HG02938 (cell line): ENCODE data around the gene SPP1.
"Not testable (repeated sequence)": the region's sequence is repeated elsewhere in the genome, so short reads cannot be mapped to it uniquely, and the experiment has no call there.

Experiments
- ATAC-seq: cut with Tn5 transposase; IDR thresholded peaks from one replicate; pipeline ENCODE4 v1.9.1; 2021; ENCODE audit warnings: mild to moderate bottlenecking, moderate library complexity; ENCODE audit not compliant: unreplicated experiment

SPP1 gene

DNA sequence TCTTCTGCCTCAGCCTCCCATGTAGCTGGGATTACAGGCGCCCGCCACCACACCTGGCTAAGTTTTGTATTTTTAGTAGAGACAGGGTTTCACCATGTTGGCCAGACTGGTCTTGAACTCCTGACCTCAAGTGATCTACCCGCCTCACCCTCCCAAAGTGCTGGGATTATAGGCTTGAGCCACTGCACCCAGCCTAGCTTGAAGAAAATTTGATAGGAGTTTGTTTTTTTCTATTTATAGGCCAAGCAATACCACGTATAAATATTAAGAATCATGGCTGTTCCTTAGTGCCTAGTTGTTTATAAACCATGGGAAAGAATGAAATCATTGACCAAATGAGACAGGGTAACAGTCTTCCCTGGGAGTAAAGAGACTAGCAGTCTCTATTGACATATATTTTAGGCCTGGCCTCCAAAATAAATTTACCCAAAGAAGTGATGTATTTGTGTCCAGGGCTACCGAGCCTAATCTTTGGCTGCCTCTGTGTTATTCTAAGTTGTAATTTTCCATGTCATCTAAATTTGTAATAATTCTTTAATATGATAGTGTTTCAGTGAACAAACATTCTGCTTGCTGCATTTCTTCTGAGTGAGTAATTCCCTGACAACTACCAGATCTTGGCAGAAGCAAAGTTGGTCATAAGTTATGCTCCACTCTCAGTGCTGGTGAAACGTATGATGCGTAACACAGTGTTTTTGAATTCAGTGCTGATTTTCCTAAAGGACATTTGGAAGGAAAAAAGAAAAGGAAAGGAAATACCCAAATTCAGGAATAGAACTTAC, 42.2 kb downstream of the SPP1 start:
- no peak for ATAC-seq

- no peak for ATAC-seq
Observed at GRCh38 chr4:88018466-88018865, 43.0 kb downstream of the SPP1 start.

- no peak for ATAC-seq
Observed at GRCh38 chr4:88021824-88022223, 46.3 kb downstream of the SPP1 start.

GRCh38 chr4:88022289-88022688, 46.8 kb downstream of the SPP1 start:
- no peak for ATAC-seq

DNA sequence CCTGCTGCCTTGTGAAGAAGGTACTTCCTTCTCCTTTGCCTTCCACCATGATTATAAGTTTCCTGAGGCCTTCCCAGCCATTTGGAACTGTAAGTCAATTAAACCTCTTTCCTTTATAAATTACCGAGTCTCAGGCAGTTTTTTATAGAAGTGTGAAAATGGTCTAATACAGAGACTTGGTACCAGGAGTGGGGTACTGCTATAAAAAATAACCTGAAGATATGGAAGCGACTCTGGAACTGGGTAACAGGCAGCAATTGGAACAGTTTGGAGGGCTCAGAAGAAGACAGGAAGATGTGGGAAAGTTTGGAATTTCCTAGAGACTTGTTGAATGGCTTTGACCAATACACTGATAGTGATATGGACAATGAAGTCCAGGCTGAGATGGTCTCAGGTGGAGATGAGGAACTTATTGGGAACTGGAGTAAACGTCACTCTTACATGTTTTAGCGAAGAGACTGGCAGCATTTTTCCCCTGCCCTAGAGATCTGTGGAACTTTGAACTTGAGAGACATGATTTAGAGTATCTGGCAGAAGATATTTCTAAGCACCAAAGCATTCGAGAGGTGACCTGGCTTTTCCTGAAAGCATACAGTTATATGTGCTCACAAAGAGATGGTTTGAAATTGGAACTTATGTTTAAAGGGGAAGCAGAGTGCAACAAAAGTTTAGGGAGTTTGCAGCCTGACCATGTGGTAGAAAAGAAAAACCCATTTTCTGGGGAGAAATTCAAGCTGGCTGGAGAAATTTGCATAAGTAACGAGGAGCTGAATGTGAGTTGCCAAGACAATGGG, 50.6 kb downstream of the SPP1 start:
- not testable (repeated sequence) for ATAC-seq

DNA sequence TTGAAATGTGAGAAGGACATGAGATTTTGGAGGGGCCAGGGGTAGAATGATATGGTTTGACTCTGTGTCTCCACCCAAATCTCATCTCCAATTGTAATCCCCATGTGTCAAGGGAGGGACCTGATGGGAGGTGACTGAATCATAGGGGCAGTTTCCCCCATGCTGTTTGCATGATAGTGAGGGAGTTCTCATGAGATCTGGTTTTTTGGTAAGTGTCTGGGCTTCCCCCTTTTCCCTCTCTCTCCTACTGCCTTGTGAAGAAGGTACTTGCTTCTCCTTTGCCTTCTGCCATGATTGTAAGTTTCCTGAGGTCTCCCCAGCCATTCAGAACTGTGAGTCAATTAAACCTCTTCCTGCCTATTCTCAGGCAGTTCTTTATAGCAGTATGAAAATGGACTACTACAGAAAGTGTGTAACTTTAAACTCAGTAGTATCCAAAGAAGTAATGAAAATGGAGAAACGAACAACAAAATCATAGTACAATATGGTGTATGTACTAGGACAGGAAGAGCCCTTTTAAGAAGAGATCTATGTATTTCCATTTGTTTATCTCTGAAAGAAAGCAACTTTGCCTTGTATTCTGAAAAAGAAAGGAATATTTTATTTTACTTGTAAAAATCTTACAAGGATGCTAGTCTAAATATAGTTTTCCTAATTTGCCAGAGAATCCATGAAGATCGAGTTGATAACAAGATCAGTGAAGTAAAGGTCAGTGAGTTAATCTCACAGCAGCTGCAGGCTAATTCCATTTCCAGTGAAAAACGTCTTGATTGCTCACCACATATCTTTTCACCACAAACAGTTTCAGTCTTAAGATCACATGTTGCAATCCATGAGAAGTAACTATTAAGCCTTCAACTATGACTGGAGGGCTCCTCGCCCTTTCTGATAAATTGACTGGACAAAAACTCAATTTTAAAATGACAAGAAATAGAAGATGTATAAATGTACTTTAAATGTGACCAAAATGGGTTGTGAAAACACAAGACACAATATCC, 52.4 kb downstream of the SPP1 start:
- ATAC-seq: no peak

GRCh38 chr4:88028946-88029345, 53.4 kb downstream of the SPP1 start:
- no peak for ATAC-seq

- ATAC-seq: no peak
Observed at GRCh38 chr4:88029556-88029955, 54.0 kb downstream of the SPP1 start.

- no peak for ATAC-seq
Observed at GRCh38 chr4:88030565-88031310, 55.2 kb downstream of the SPP1 start.
